Prostate gland (tissue), 2 donors: ENCODE measurements around the gene DNMT3A.

Source experiments
- POLR2A ChIP-seq: fragments of 450-650 bp; IDR thresholded peaks from one replicate; pipeline ENCODE4 v1.6.1; 2016; ENCODE audit warnings: antibody characterized with exemption, mild to moderate bottlenecking
- TF ChIP-seq, protein P1 (sequence below), 4 experiments: fragments of 200-600 bp in 2 of 4; fragments of 450-650 bp in 2 of 4; sonication (generic) in 2 of 4; IDR thresholded peaks; 1 replicate in 3 of 4; 2 replicates in 1 of 4; pipeline ENCODE4 v1.5.1; 2016 to 2019; ENCODE audit warnings: antibody characterized with exemption in 4 of 4, mild to moderate bottlenecking in 2 of 4, moderate library complexity in 2 of 4

DNA sequence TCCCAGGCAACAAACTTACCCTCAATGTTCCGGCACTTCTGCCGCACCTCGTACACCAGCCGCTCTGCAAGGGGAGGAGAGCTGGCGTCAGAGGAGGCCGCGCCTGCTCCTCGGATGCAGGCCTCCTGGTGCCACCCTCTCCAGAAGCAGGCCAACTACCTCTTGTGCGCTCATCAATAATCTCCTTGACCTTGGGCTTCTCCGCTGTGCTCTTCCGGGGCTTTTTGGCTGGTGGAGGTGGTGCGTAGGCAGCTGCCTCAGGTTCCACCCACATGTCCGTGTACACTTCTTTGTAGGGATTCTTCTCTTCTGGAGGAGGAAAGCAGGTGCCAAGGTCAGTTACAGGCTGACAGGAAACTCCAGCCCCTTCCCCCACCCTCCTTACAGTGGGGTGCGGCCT lies 95.7 kb downstream of the DNMT3A start:
- TF ChIP-seq, protein P1, sequence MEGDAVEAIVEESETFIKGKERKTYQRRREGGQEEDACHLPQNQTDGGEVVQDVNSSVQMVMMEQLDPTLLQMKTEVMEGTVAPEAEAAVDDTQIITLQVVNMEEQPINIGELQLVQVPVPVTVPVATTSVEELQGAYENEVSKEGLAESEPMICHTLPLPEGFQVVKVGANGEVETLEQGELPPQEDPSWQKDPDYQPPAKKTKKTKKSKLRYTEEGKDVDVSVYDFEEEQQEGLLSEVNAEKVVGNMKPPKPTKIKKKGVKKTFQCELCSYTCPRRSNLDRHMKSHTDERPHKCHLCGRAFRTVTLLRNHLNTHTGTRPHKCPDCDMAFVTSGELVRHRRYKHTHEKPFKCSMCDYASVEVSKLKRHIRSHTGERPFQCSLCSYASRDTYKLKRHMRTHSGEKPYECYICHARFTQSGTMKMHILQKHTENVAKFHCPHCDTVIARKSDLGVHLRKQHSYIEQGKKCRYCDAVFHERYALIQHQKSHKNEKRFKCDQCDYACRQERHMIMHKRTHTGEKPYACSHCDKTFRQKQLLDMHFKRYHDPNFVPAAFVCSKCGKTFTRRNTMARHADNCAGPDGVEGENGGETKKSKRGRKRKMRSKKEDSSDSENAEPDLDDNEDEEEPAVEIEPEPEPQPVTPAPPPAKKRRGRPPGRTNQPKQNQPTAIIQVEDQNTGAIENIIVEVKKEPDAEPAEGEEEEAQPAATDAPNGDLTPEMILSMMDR (IDR thresholded peaks at IDR 0.05): no peak
- TF ChIP-seq POLR2A: no peak
